A673 (cell line): ENCODE data around the gene SMAD3. TPM values are rescaled to one million over a fixed set of nuclear protein-coding genes. Genes with fewer than 3 reads are reported as not detected.

ENCODE experiments used
- BruUV-seq: library from RNA; stranded (reverse); fragments of 400-500 nt; replicated peaks from 2 replicates; lab custom pipeline; 2021; lab: Mats Ljungman, UMichigan
- CTCF ChIA-PET: fragments of 300-600 bp; sonication (Branson Sonifier 250); formaldehyde crosslinking; loops from one replicate; lab custom pipeline; 2022; ENCODE audit warnings: antibody characterized with exemption; lab: Charles Lee
- POLR2A ChIA-PET: fragments of 300-600 bp; sonication (Branson Sonifier 250); formaldehyde crosslinking; loops from one replicate; lab custom pipeline; 2022; ENCODE audit warnings: antibody characterized with exemption; ENCODE audit not compliant: low non-redundant PET; lab: Charles Lee
- DNase-seq: peaks from one replicate; pipeline ENCODE4 v3.0.0-alpha.2; 2015; ENCODE audit warnings: low spot score
- H3K27ac ChIP-seq: fragments of 200-600 bp; sonication (generic); 2 replicates; pipeline ENCODE4 v1.5.1; 2016; ENCODE audit warnings: mixed run types, low read depth, mild to moderate bottlenecking, mixed read lengths, antibody characterized with exemption, low read length; ENCODE audit not compliant: poor library complexity, severe bottlenecking
- H3K27me3 ChIP-seq: fragments of 200-600 bp; sonication (generic); replicated peaks from 2 replicates; pipeline ENCODE4 v1.6.1; 2017; ENCODE audit warnings: mixed run types, low read depth, mild to moderate bottlenecking, mixed read lengths, antibody characterized with exemption, low read length; ENCODE audit not compliant: insufficient read depth, poor library complexity
- H3K36me3 ChIP-seq: fragments of 200-600 bp; sonication (generic); 2 replicates; pipeline ENCODE4 v1.6.1; 2016; ENCODE audit warnings: mixed run types, mild to moderate bottlenecking, mixed read lengths, antibody characterized with exemption, low read length; ENCODE audit not compliant: insufficient read depth, poor library complexity, severe bottlenecking
- H3K4me1 ChIP-seq: fragments of 200-600 bp; sonication (generic); 2 replicates; pipeline ENCODE4 v1.6.1; 2017; ENCODE audit warnings: mixed run types, mild to moderate bottlenecking, mixed read lengths, antibody characterized with exemption, low read length; ENCODE audit not compliant: insufficient read depth, poor library complexity, severe bottlenecking
- H3K4me3 ChIP-seq: fragments of 200-600 bp; sonication (generic); 2 replicates; pipeline ENCODE4 v1.5.1; 2016; ENCODE audit warnings: low read depth, mixed run types, mild to moderate bottlenecking, mixed read lengths, low read length; ENCODE audit not compliant: poor library complexity, severe bottlenecking
- H3K9me3 ChIP-seq: fragments of 200-600 bp; sonication (generic); 2 replicates; pipeline ENCODE4 v1.6.1; 2016; ENCODE audit warnings: mixed run types, low read depth, mild to moderate bottlenecking, mixed read lengths, antibody characterized with exemption, low read length; ENCODE audit not compliant: poor library complexity, severe bottlenecking
- CTCF ChIP-seq: fragments of 300-800, 200-600 bp; sonication (generic); conservative IDR thresholded peaks from 2 replicates; pipeline ENCODE4 v1.5.1; 2017; ENCODE audit warnings: low read depth, mild to moderate bottlenecking, antibody characterized with exemption, low read length, moderate library complexity, mixed read lengths
- EZH2 ChIP-seq: fragments of 200-600 bp; sonication (generic); IDR thresholded peaks from 2 replicates; pipeline ENCODE4 v1.6.1; 2017; ENCODE audit warnings: borderline replicate concordance, low read depth, mild to moderate bottlenecking, mixed read lengths, antibody characterized with exemption, low read length; ENCODE audit not compliant: poor library complexity, severe bottlenecking
- intact Hi-C: fragments of 100-400 bp; cut with micrococcal nuclease; formaldehyde crosslinking; loops from one replicate; pipeline ENCODE4 v1.10.0; 2022; ENCODE audit not compliant: unreplicated experiment
- total RNA-seq: library from RNA; stranded (reverse); gene quantifications from 2 replicates; pipeline ENCODE4 v1.2.3, GENCODE V29; 2021

Gene SMAD3
- total RNA-seq, 1 experiment from 2014 or later = 31.0 TPM

- POLR2A ChIA-PET = no interaction called here
- no peak overlapping the region for H3K27ac ChIP-seq
- BruUV-seq = no TSS peak
- H3K27me3 ChIP-seq = no peaks in the 10 kb centered on the region
- H3K4me1 ChIP-seq = no peaks in the 10 kb centered on the region
- DNase-seq = no peak
- no peak overlapping the region for H3K4me3 ChIP-seq
- intact Hi-C loops = no loop called here
- CTCF ChIA-PET = no interaction called here
- TF ChIP-seq CTCF (no peak), EZH2 (no peak)
- peaks cover 5% of the 10 kb centered on the region for H3K36me3 ChIP-seq
- H3K9me3 ChIP-seq = no peaks in the 10 kb centered on the region
Observed at GRCh38 chr15:67198157-67198754, 132.9 kb downstream of the SMAD3 start.

GRCh38 chr15:67199391-67199790 lies 134.0 kb downstream of the SMAD3 start:
- Histone ChIP-seq H3K27me3 (no peaks in the 10 kb centered on the region), H3K4me1 (no peaks in the 10 kb centered on the region), H3K4me3 (no peak overlapping the region), H3K9me3 (no peaks in the 10 kb centered on the region), H3K36me3 (no peaks in the 10 kb centered on the region), H3K27ac (no peak overlapping the region)
- no peak for DNase-seq
- BruUV-seq = no TSS peak
- ChIA-PET CTCF (no interaction called here), POLR2A (no interaction called here)
- TF ChIP-seq CTCF (no peak), EZH2 (no peak)
- intact Hi-C loops = no loop called here

GRCh38 chr15:67199881-67200763 lies 134.7 kb downstream of the SMAD3 start:
- TF ChIP-seq EZH2 (no peak), CTCF (no peak)
- BruUV-seq = no TSS peak
- Histone ChIP-seq H3K27me3 (no peaks in the 10 kb centered on the region), H3K4me1 (no peaks in the 10 kb centered on the region), H3K4me3 (no peak overlapping the region), H3K27ac (no peak overlapping the region), H3K36me3 (no peaks in the 10 kb centered on the region), H3K9me3 (no peaks in the 10 kb centered on the region)
- intact Hi-C loops = no loop called here
- POLR2A ChIA-PET = no interaction called here
- no peak for DNase-seq
- CTCF ChIA-PET = no interaction called here
